Caki2 (cell line): ENCODE results near the gene ICE2. TPM values are rescaled to one million over a fixed set of nuclear protein-coding genes. Genes with fewer than 3 reads are reported as not detected.

Source experiments
- DNase-seq: peaks from one replicate; pipeline ENCODE4 v3.0.0-alpha.2; 2015; ENCODE audit warnings: low read depth
- in situ Hi-C: cut with HindIII; loops from 2 replicates; pipeline ENCODE4 v1.10.0; 2016; ENCODE audit warnings: low sequenced_read_pairs, low pct_unique_long_range_greater_than_20kb, mixed read lengths
- total RNA-seq: library from RNA; depleted of rRNA; stranded (reverse); fragments of >200 nt; shearing (Covaris generic); gene quantifications from 2 replicates; pipeline ENCODE4 v1.2.3, GENCODE V29; 2014; ENCODE audit warnings: low replicate concordance

The ICE2 gene
- total RNA-seq, 1 experiment from 2014 or later, result 24.2 TPM

- in situ Hi-C loops, result no loop called here
- no peak for DNase-seq
Measured at GRCh38 chr15:60464836-60465630, 13.9 kb downstream of the ICE2 start.

DNA sequence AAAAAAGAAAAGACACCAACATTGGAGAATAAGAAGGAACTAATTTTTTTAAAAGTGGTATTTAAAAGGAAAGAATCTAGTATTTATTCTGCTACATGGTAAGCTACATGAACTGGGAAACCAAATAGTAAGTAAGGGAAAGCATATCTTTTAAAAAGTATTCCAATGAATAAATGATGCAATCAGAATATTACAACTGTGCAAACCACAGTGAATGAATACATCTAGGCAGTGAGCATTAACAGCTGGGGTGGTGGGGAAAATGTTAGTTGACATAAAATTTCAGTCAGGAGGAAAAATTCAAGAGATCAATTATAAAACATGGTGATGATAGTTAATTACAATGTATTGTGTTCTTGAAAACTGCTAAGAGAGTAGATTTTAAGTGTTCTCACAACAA lies 16.9 kb downstream of the ICE2 start:
- DNase-seq, result no peak
- in situ Hi-C loops, result no loop called here

DNA sequence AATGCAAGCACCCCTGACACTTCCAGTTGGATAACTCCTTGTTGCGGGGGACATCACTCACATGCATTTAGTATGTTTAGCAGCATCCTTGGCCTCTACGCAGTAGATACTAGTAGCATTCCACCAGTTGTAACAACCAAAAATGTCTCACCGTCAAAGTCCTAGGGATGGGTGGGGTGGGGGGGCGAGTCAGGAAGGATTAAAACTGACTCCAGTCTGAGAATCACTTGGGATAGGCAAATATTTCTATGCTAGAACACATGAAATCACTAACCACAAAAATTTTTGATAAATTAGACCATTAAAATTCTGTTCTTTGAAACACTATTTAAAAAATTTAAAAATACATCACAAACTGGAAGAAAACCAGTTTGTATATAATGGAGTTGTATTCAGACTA lies 18.0 kb downstream of the ICE2 start:
- DNase-seq, result no peak
- in situ Hi-C loops, result no loop called here

DNA sequence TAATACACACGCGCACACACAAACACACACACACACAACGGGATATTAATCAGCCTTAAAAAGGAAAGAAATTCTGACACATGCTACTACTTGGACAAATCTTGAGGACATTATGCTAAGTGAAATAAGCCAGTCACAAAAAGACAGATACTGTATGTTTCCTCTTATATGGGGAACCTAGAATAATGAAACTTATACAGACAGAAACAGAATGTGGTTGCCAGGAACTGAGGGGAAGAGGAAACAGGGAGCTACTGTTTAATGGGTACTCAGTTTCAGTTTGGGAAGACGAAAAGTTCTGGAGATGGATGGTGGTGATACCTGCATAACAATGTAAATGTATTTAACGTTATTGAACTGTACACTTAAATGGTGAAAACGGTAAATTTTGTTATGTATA lies 20.2 kb downstream of the ICE2 start:
- DNase-seq, result no peak
- in situ Hi-C loops, result no loop called here

- no peak for DNase-seq
- in situ Hi-C loops, result no loop called here
Measured at GRCh38 chr15:60457985-60458384, 21.0 kb downstream of the ICE2 start.

GRCh38 chr15:60454824-60455223 lies 24.1 kb downstream of the ICE2 start:
- in situ Hi-C loops, result no loop called here
- DNase-seq, result no peak

DNA sequence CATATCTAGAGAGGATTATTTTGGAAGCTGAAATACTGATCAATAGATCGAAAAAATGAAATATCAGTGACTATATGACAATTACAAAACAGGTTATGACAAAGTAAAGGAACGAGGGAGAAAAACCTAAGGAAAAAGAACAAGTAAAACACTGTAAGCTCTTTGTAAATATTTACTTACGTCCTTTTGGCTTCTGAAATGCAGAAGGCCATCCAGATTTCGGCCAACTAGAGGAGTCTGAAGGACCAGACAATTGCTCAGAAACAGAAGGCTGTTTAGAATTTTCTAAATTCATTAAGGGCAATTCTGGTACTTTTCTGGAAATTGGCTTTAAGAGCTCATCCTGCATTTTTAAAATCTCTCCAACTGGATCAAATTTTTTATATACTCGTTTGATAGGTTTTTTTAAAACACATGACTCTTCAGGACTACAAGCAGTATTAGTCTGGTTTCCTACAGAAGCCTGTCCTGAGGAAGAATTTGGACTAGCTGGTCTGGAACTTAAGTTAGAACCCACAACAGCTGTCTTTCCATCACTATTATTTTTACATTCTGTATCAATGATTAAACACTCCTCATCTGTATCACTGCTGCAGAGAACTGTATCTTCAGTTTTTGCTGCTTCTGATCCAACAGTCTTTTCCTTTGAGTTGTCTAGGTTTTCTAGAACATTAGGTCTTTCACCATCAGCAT lies 30.1 kb downstream of the ICE2 start:
- in situ Hi-C loops, result no loop called here

GRCh38 chr15:60444289-60444912 lies 34.5 kb downstream of the ICE2 start:
- DNase-seq, result peak; percentile 34
- in situ Hi-C loops, result no loop called here

More for the DNA sequence above, 30.1 kb downstream of the ICE2 start:
- DNase-seq, result no peak

DNA sequence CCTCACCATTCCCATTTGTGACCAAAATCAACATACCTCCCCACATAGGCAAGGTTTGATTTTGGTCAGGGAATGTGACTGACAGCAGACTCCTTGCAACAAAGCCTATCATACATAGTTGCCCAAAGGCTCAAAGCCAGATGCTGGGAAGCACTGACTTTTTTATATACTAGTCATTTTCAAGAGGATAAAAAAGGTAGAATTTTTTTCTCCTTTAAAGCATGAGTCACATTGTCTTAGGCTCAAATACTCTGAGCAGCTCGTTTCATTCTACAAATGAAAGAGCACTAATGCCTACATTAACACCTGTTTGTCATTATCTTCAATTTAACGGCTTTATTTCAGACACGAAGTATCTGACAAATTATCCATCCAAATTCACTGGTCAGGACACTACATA lies 36.2 kb downstream of the ICE2 start:
- DNase-seq, result no peak
- in situ Hi-C loops, result no loop called here

- in situ Hi-C loops, result no loop called here
Measured at GRCh38 chr15:60442031-60442650, 36.8 kb downstream of the ICE2 start.

DNA sequence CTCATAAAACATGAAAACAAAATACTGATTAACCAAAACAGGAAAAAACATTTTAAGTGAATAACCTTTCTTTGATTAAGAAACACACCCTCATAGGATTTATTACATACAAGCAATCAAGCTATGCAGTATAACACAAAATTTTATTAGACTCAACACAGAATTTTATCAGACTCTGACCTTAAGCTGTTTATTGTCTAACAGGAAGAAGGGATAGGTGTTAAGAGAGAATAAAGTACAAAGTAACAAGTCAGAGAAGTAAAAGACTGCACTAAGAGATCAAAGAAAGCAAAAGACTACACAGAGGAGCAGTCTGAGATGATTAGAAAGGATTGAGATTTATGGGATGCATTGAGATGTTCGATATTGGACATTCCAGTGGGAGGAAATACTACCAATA lies 37.6 kb downstream of the ICE2 start:
- no peak for DNase-seq
- in situ Hi-C loops, result no loop called here

More at GRCh38 chr15:60442031-60442650, 36.8 kb downstream of the ICE2 start:
- no peak for DNase-seq

- DNase-seq, result no peak
- in situ Hi-C loops, result no loop called here
Measured at GRCh38 chr15:60438646-60439045, 40.3 kb downstream of the ICE2 start.

DNA sequence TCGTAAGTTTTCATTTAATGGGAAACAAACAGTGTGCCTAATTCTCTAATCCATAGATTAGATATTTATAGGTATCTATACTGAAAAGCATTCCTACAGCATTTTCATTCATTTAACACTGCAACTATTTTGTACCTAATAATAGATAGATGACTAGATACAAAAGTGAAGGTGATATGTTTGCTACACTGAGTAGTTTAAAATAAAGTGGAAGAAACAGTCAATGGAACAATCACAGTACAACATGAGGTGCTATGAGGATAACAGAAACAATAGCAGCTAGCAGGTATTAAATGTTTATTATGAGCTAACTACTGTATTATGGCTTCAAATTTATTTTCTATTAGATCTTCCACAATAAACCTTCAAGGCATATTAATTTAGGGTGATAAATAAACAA lies 50.0 kb downstream of the ICE2 start:
- in situ Hi-C loops, result no loop called here
- DNase-seq, result no peak

- no peak for DNase-seq
- in situ Hi-C loops, result no loop called here
Measured at GRCh38 chr15:60426870-60427508, 52.0 kb downstream of the ICE2 start.

- no peak for DNase-seq
- in situ Hi-C loops, result no loop called here
Measured at GRCh38 chr15:60425461-60425860, 53.5 kb downstream of the ICE2 start.

DNA sequence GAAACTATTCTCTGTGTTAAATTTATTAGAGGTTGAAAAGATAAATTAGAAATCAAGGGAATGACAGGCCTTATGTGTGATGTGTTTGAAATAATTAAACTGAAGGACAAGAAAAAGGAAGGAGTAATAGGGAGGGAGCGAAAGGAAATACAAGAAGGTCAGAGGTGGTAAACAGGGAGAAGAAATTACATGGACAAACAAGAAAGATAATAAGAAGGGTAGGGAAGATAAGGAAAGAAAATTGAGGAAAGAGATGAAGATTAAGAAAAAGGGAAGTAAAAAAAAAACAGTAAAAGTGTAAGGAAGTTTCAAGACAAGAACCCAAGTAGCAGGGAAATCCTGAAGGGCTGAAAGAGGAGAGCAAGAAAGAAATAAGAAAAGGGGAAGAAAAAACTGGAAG lies 54.9 kb downstream of the ICE2 start:
- DNase-seq, result no peak
- in situ Hi-C loops, result no loop called here

DNA sequence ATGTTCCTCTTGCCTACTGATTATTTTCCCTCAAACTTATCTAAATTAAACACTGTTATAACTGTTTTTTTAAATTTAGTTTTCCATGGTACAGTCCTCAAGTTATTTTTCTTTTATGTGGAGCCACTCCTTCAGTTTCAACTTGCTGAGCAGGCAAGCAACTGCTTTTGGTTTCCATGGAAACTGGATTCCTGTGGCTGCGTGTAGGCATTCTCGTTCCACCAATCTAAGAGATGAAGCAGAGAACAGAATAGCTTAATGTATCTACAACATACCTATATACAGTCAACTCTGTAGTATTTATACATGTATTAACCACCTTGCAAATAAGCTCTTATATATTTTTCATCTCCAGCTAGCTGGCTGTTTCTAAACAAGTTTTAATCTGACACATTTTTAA lies 55.4 kb downstream of the ICE2 start:
- in situ Hi-C loops, result no loop called here
- peak; percentile 76 for DNase-seq

- peak; percentile 27 for DNase-seq
- in situ Hi-C loops, result no loop called here
Measured at GRCh38 chr15:60421544-60421943, 57.4 kb downstream of the ICE2 start.
